Vein endothelial cell (primary cell): ENCODE results near the gene GVQW3. TPM values are rescaled to one million over a fixed set of nuclear protein-coding genes. Genes with fewer than 3 reads are reported as not detected.

ENCODE experiments used
- small RNA-seq: library from RNA; depleted of rRNA; stranded (forward); fragments of <200 nt; gene quantifications from one replicate; pipeline ENCODE3, GENCODE V24; 2012
- total RNA-seq: library from RNA; depleted of rRNA; stranded (reverse); fragments of >200 nt; gene quantifications from 2 replicates; pipeline ENCODE4 v1.2.3, GENCODE V29; 2012

GVQW3 gene
- 1.6 and 1.9 TPM in 2 replicates for total RNA-seq

DNA sequence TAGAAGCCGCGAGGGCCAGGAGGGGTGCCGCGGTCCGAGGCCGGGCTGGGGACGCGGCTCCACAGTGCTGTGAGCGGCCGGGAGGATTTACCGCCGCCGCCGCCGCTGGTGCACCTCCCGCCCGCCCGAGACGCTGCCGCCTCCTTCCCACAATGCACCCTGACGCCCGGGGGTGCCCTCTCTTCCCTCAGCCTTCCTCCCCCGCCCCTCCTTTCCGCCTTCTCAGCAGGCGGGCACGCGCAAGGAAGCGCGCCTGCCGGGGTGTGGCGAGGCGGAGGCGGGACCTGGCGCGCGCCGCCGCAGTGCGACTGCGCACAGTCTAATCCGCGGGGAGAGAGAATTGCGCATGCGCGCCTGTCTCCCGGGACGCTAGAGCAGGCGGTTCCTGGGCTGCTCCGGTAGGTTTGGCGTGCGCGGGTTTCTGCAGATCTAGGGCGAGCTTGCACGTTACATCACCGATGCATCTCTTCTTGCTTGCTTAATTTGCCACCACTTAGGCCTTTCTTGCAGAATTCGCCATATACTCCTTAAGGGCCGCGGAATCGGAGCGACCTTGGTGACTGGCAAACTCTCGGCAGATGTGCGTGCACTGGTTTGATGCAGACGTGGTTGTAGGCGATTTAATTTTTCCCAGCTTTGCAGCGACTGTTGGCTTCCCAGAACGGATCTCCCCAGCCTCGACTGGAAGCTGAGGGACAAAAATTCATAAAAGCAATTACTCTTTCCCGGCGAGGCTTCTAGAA is at the start of gene GVQW3, which contains the start of gene THAP12:
Gene GVQW3 (plus strand): TSS at position 347 of the 743 bp plus-strand sequence. CDS start 506 bp downstream, outside the sequence.
Gene THAP12 (minus strand): TSS at position 156 of the 743 bp plus-strand sequence. CDS start 296 bp downstream, outside the sequence.

GRCh38 chr11:76444384-76445120 is 63.4 kb downstream of the GVQW3 start, which contains the start of gene EMSY:
Gene EMSY, plus strand, starts transcription at chr11:76445018. Its CDS starts 1,921 bp downstream, at chr11:76446939.

Small RNA genes lying within 50 kb of the gene (small RNA-seq; reads per million reads assigned to genes)
- gene RF00019 = not detected

Other genes starting within 250 kb of the GVQW3 start
- not detected in 2 replicates for gene WNT11, start 174.8 kb upstream of the GVQW3 start, total RNA-seq
- gene THAP12, start 191 bp upstream of the GVQW3 start, total RNA-seq = 40.2 and 51.1 TPM in 2 replicates
- gene EMSY, start 63.7 kb downstream of the GVQW3 start, total RNA-seq = 17.6 and 27.3 TPM in 2 replicates